H9 (cell line): ENCODE measurements around the gene ZNF576. TPM values are rescaled to one million over a fixed set of nuclear protein-coding genes. Genes with fewer than 3 reads are reported as not detected.

ENCODE experiments used
- DNase-seq: peaks from one replicate; pipeline ENCODE4 v3.0.0-alpha.2; 2017
- H2AFZ ChIP-seq: one replicate; pipeline ENCODE4 v1.6.1; 2013; ENCODE audit warnings: mild to moderate bottlenecking, low read length, control low read depth, moderate library complexity
- H2AK5ac ChIP-seq: 2 replicates; pipeline ENCODE4 v1.6.1; 2013; ENCODE audit warnings: low read length, control low read depth, mixed read lengths; ENCODE audit not compliant: insufficient read length
- H2BK120ac ChIP-seq: one replicate; pipeline ENCODE4 v1.6.1; 2013; ENCODE audit warnings: low read depth, mild to moderate bottlenecking, low read length, control low read depth, inconsistent platforms; ENCODE audit not compliant: poor library complexity, severe bottlenecking
- H2BK12ac ChIP-seq: 2 replicates; pipeline ENCODE4 v1.6.1; 2013; ENCODE audit warnings: low read length, control low read depth, mixed read lengths, low read depth; ENCODE audit not compliant: insufficient read length
- H2BK15ac ChIP-seq: 2 replicates; pipeline ENCODE4 v1.6.1; 2013; ENCODE audit warnings: low read depth, low read length, control low read depth
- H2BK20ac ChIP-seq: one replicate; pipeline ENCODE4 v1.6.1; 2013; ENCODE audit warnings: low read depth, mild to moderate bottlenecking, low read length, control low read depth, inconsistent platforms; ENCODE audit not compliant: poor library complexity, severe bottlenecking
- H2BK5ac ChIP-seq: 2 replicates; pipeline ENCODE4 v1.6.1; 2013; ENCODE audit warnings: low read length, control low read depth, mixed read lengths; ENCODE audit not compliant: insufficient read length
- H3K14ac ChIP-seq: 2 replicates; pipeline ENCODE4 v1.6.1; 2013; ENCODE audit warnings: low read length, control low read depth; ENCODE audit not compliant: insufficient read depth
- H3K18ac ChIP-seq: 2 replicates; pipeline ENCODE4 v1.6.1; 2013; ENCODE audit warnings: low read depth, mild to moderate bottlenecking, mixed read lengths, low read length, control low read depth; ENCODE audit not compliant: insufficient read length
- H3K23ac ChIP-seq: 2 replicates; pipeline ENCODE4 v1.6.1; 2013; ENCODE audit warnings: low read length, control low read depth, mixed read lengths, low read depth; ENCODE audit not compliant: insufficient read length
- H3K23me2 ChIP-seq: 2 replicates; pipeline ENCODE4 v1.6.1; 2013; ENCODE audit warnings: low read depth, mild to moderate bottlenecking, mixed read lengths, low read length, control low read depth; ENCODE audit not compliant: insufficient read length, poor library complexity, severe bottlenecking
- H3K27ac ChIP-seq: 2 replicates; pipeline ENCODE4 v1.5.1; 2013; ENCODE audit warnings: low read length, control low read depth, mixed read lengths, low read depth; ENCODE audit not compliant: insufficient read length
- H3K27me3 ChIP-seq: 2 replicates; pipeline ENCODE4 v1.6.1; 2013; ENCODE audit warnings: low read length, control low read depth, inconsistent platforms; ENCODE audit not compliant: insufficient read depth
- H3K4ac ChIP-seq: 2 replicates; pipeline ENCODE4 v1.6.1; 2013; ENCODE audit warnings: low read depth, mild to moderate bottlenecking, control low read depth, inconsistent platforms, low read length, moderate library complexity
- H3K4me1 ChIP-seq: 2 replicates; pipeline ENCODE4 v1.6.1; 2013; ENCODE audit warnings: low read length, control low read depth, inconsistent platforms; ENCODE audit not compliant: insufficient read depth
- H3K4me2 ChIP-seq: 2 replicates; pipeline ENCODE4 v1.6.1; 2013; ENCODE audit warnings: low read length, control low read depth, mixed read lengths; ENCODE audit not compliant: insufficient read length, insufficient read depth
- H3K56ac ChIP-seq: 2 replicates; pipeline ENCODE4 v1.6.1; 2013; ENCODE audit warnings: low read depth, mild to moderate bottlenecking, mixed read lengths, low read length, control low read depth; ENCODE audit not compliant: insufficient read length
- H3K79me1 ChIP-seq: 2 replicates; pipeline ENCODE4 v1.6.1; 2013; ENCODE audit warnings: low read depth, mild to moderate bottlenecking, moderate library complexity, low read length, control low read depth, inconsistent platforms; ENCODE audit not compliant: insufficient read depth, poor library complexity, severe bottlenecking
- H3K79me2 ChIP-seq: 2 replicates; pipeline ENCODE4 v1.6.1; 2013; ENCODE audit warnings: low read length, control low read depth, inconsistent platforms; ENCODE audit not compliant: insufficient read depth
- H3K9ac ChIP-seq: 2 replicates; pipeline ENCODE4 v1.6.1; 2013; ENCODE audit warnings: low read length, control low read depth, mixed read lengths; ENCODE audit not compliant: insufficient read length; ENCODE audit errors: extremely low read depth
- H3K9me3 ChIP-seq: one replicate; pipeline ENCODE4 v1.6.1; 2013; ENCODE audit warnings: low read depth, low read length, inconsistent platforms; ENCODE audit not compliant: control insufficient read depth
- H3T11ph ChIP-seq: one replicate; pipeline ENCODE4 v1.6.1; 2013; ENCODE audit warnings: mild to moderate bottlenecking, low read length, control low read depth, inconsistent platforms
- H4K20me1 ChIP-seq: one replicate; pipeline ENCODE4 v1.6.1; 2013; ENCODE audit not compliant: control insufficient read depth, insufficient read length, insufficient read depth
- H4K5ac ChIP-seq: 2 replicates; pipeline ENCODE4 v1.6.1; 2013; ENCODE audit warnings: low read depth, mild to moderate bottlenecking, mixed read lengths, low read length, control low read depth; ENCODE audit not compliant: insufficient read length
- H4K8ac ChIP-seq: replicated peaks from 2 replicates; pipeline ENCODE4 v1.6.1; 2013; ENCODE audit warnings: low read length, control low read depth, mixed read lengths, low read depth; ENCODE audit not compliant: insufficient read length
- H4K91ac ChIP-seq: 2 replicates; pipeline ENCODE4 v1.6.1; 2013; ENCODE audit warnings: low read depth, mild to moderate bottlenecking, moderate library complexity, mixed read lengths, low read length, control low read depth; ENCODE audit not compliant: insufficient read length
- H3K27ac Mint-ChIP-seq, 3 experiments: 2 replicates in 2 of 3; 3 replicates in 1 of 3; pipeline ENCODE4 v1.8.0; 2020 to 2021; ENCODE audit warnings: mixed read lengths in 3 of 3, mild to moderate bottlenecking in 1 of 3, moderate library complexity in 1 of 3
- H3K27me3 Mint-ChIP-seq: 2 replicates; pipeline ENCODE4 v1.8.0; 2021; ENCODE audit warnings: low read depth, mild to moderate bottlenecking, moderate library complexity, mixed read lengths
- H3K36me3 Mint-ChIP-seq, 3 experiments: 2 replicates in 2 of 3; 3 replicates in 1 of 3; pipeline ENCODE4 v1.8.0; 2020 to 2021; ENCODE audit warnings: low read depth in 3 of 3, mixed read lengths in 3 of 3; ENCODE audit not compliant: insufficient read depth in 1 of 3
- H3K4me1 Mint-ChIP-seq, 2 experiments: 2 replicates each; pipeline ENCODE4 v1.8.0; 2020; ENCODE audit warnings: mixed read lengths in 2 of 2
- H3K4me3 Mint-ChIP-seq, 2 experiments: 2 replicates in 1 of 2; 3 replicates in 1 of 2; pipeline ENCODE4 v1.8.0; 2020 to 2021; ENCODE audit warnings: mild to moderate bottlenecking in 2 of 2, mixed read lengths in 2 of 2, moderate library complexity in 1 of 2
- H3K9me3 Mint-ChIP-seq, 2 experiments: 2 replicates in 1 of 2; 3 replicates in 1 of 2; pipeline ENCODE4 v1.8.0; 2020; ENCODE audit warnings: mild to moderate bottlenecking in 2 of 2, mixed read lengths in 2 of 2, moderate library complexity in 1 of 2
- WGBS: extraction: QIAGEN DNeasy Blood & Tissue Kit; methylation state at CpG from one replicate; pipeline ENCODE4 v1.1.7; 2013; ENCODE audit warnings: missing lambda C conversion rate, low lambda C conversion rate, mixed read lengths; ENCODE audit not compliant: insufficient read length; ENCODE audit errors: extremely low coverage; 5-methylcytosine and 5-hydroxymethylcytosine counted together
- total RNA-seq: library from RNA; stranded (reverse); gene quantifications from 2 replicates; pipeline ENCODE4 v1.2.1, GENCODE V29; 2021
- TF ChIP-seq, protein P1 (sequence below): fragments of 200-600 bp; sonication (generic); conservative IDR thresholded peaks from 3 replicates; pipeline ENCODE4 v1.8.0; 2021; ENCODE audit warnings: antibody characterized with exemption, mild to moderate bottlenecking

ZNF576 gene
- total RNA-seq, 1 experiment from 2014 or later, result 19.7 TPM

DNA sequence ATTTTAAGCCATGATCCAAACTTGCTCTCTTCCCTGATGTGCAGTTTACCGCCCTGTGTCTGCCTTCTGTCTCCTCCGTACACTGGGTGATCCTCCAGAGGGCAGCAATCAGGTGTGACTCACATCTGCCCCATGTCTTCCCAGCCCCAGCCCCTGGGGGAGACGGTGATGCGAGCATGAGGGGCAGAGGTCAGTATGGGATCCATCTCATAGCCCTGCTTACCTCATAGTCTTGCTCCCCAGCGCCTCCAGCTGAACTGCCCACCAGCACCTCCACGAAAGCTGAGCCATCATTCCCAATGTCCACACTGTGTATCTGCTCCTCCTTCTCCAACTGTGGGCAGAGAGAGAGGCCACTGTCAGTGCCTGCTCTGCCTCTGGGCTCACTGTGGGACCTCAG, 35.7 kb upstream of the ZNF576 start:
- peaks cover 6 to 35% (median 23%) of the 10 kb centered on the region in 3 experiments; a peak in 6 of 7 replicates for H3K36me3 Mint-ChIP-seq
- Histone ChIP-seq H2BK12ac (no peak overlapping the region), H3K4me2 (no peak overlapping the region), H4K20me1 (no peaks in the 10 kb centered on the region), H2AFZ (no peak overlapping the region), H3K27ac (no peak overlapping the region), H4K8ac (no peak overlapping the region), H2BK120ac (no peak overlapping the region), H3K79me1 (no peaks in the 10 kb centered on the region), H3K9me3 (no peaks in the 10 kb centered on the region), H3K14ac (no peak overlapping the region), H3T11ph (no peak overlapping the region), H2AK5ac (no peak overlapping the region), H4K5ac (no peak overlapping the region), H3K79me2 (no peaks in the 10 kb centered on the region), H3K4ac (no peak overlapping the region), H3K4me1 (no peaks in the 10 kb centered on the region), H3K23ac (no peak overlapping the region), H3K23me2 (no peaks in the 10 kb centered on the region), H3K18ac (no peak overlapping the region), H2BK15ac (no peak overlapping the region), H2BK20ac (no peak overlapping the region), H2BK5ac (no peak overlapping the region), H4K91ac (no peak overlapping the region), H3K56ac (no peak overlapping the region), H3K27me3 (no peaks in the 10 kb centered on the region), H3K9ac (no peak overlapping the region)
- H3K27ac Mint-ChIP-seq, result peak overlapping the region; percentile 5 to 64 (median 52); a peak in 4 of 7 replicates
- no CpG with 5 or more reads among the region's 6 CpGs for WGBS
- H3K27me3 Mint-ChIP-seq, result no peaks in the 10 kb centered on the region; the same call in 1 of the 2 replicates
- DNase-seq, result peak; percentile 40
- H3K4me1 Mint-ChIP-seq, result peaks cover 0 to 3% of the 10 kb centered on the region in 2 experiments; a peak in 1 of 4 replicates
- TF ChIP-seq, protein P1, sequence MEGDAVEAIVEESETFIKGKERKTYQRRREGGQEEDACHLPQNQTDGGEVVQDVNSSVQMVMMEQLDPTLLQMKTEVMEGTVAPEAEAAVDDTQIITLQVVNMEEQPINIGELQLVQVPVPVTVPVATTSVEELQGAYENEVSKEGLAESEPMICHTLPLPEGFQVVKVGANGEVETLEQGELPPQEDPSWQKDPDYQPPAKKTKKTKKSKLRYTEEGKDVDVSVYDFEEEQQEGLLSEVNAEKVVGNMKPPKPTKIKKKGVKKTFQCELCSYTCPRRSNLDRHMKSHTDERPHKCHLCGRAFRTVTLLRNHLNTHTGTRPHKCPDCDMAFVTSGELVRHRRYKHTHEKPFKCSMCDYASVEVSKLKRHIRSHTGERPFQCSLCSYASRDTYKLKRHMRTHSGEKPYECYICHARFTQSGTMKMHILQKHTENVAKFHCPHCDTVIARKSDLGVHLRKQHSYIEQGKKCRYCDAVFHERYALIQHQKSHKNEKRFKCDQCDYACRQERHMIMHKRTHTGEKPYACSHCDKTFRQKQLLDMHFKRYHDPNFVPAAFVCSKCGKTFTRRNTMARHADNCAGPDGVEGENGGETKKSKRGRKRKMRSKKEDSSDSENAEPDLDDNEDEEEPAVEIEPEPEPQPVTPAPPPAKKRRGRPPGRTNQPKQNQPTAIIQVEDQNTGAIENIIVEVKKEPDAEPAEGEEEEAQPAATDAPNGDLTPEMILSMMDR, result peak; percentile 35; the same call in 2 of the 3 replicates
- H3K4me3 Mint-ChIP-seq, result no peak overlapping the region
- H3K9me3 Mint-ChIP-seq, result no peaks in the 10 kb centered on the region
